Hematopoietic multipotent progenitor cell treated with erythropoietin and hydrocortisone succinate and interleukin-3 and kit ligand, for 17 days (in vitro differentiated cells): Measurements from ENCODE around the gene JPT2.

Experiments
- DNase-seq: peaks from one replicate; pipeline ENCODE4 v3.0.0-alpha.2; 2015; ENCODE audit warnings: low spot score

JPT2 gene

GRCh38 chr16:1734816-1735215 lies 56.7 kb downstream of the JPT2 start:
- no peak for DNase-seq

GRCh38 chr16:1740234-1740633 lies 62.2 kb downstream of the JPT2 start:
- no peak for DNase-seq

GRCh38 chr16:1740781-1741490 lies 62.9 kb downstream of the JPT2 start:
- no peak for DNase-seq

- DNase-seq = no peak
Observed at GRCh38 chr16:1741553-1742165, 63.6 kb downstream of the JPT2 start.

GRCh38 chr16:1743376-1744337 lies 65.6 kb downstream of the JPT2 start:
- no peak for DNase-seq

- DNase-seq = no peak
Observed at GRCh38 chr16:1744338-1744840, 66.3 kb downstream of the JPT2 start.

GRCh38 chr16:1745181-1745899 lies 67.3 kb downstream of the JPT2 start:
- no peak for DNase-seq

- DNase-seq = no peak
Observed at GRCh38 chr16:1745900-1746692, 68.0 kb downstream of the JPT2 start.

GRCh38 chr16:1746693-1747195 lies 68.7 kb downstream of the JPT2 start:
- no peak for DNase-seq

GRCh38 chr16:1747934-1748333 lies 69.9 kb downstream of the JPT2 start:
- no peak for DNase-seq

- no peak for DNase-seq
Observed at GRCh38 chr16:1749152-1750117, 71.4 kb downstream of the JPT2 start.
